ENCODE results near the gene NOS1AP.

Gene NOS1AP

GRCh38 chr1:162131400-162132321 lies 62.2 kb downstream of the NOS1AP start:
- no peaks in the 10 kb centered on the region for H3K79me2 ChIP-seq (ENCODE audit: insufficient read depth, low read length)
- H3K4me2 ChIP-seq (ENCODE audit: low read depth, low read length, poor library complexity, severe bottlenecking): no peak overlapping the region
- H4K20me1 ChIP-seq (ENCODE audit: insufficient read depth, low read length, poor library complexity, severe bottlenecking): no peaks in the 10 kb centered on the region
- H3K27me3 ChIP-seq (ENCODE audit: insufficient read depth, low read length, poor library complexity, severe bottlenecking): no peaks in the 10 kb centered on the region
- H3K9ac ChIP-seq (ENCODE audit: low read depth, low read length, poor library complexity, severe bottlenecking): no peak overlapping the region
- H3F3A ChIP-seq (ENCODE audit: low read depth): no peaks in the 10 kb centered on the region
- H3K4me1 ChIP-seq (ENCODE audit: insufficient read depth, low read length, poor library complexity, severe bottlenecking): peaks cover 30% of the 10 kb centered on the region
- no peaks in the 10 kb centered on the region for H3K9me2 ChIP-seq (replicated peaks; ENCODE audit: low read depth, low read length)
- TF ChIP-seq EZH2phosphoT487 (IDR thresholded peaks at IDR 0.05; ENCODE audit: borderline replicate concordance) (no peak), CTCF (conservative IDR thresholded peaks at IDR 0.05; ENCODE audit: low read length) (no peak)
- H2AFZ ChIP-seq (ENCODE audit: low read length): no peak overlapping the region
- H3K9me3 ChIP-seq (ENCODE audit: insufficient read depth, low read depth, low read length): no peaks in the 10 kb centered on the region
- no peak overlapping the region for H3K4me3 ChIP-seq (ENCODE audit: low read length, poor library complexity, severe bottlenecking)
- H3K36me3 ChIP-seq (ENCODE audit: insufficient read depth, low read length): no peaks in the 10 kb centered on the region

GRCh38 chr1:162133566-162133965 lies 64.1 kb downstream of the NOS1AP start:
- Histone ChIP-seq H3K4me3 (ENCODE audit: low read length, poor library complexity, severe bottlenecking) (no peak overlapping the region), H3K4me2 (ENCODE audit: low read depth, low read length, poor library complexity, severe bottlenecking) (peak overlapping the region; percentile 32), H3F3A (ENCODE audit: low read depth) (no peaks in the 10 kb centered on the region), H2AFZ (ENCODE audit: low read length) (no peak overlapping the region), H3K79me2 (ENCODE audit: insufficient read depth, low read length) (0 out of 2 replicates have a peak, but pooled peaks cover 4% of the 10 kb centered on the region), H3K27me3 (ENCODE audit: insufficient read depth, low read length, poor library complexity, severe bottlenecking) (no peaks in the 10 kb centered on the region), H3K9me3 (ENCODE audit: insufficient read depth, low read depth, low read length) (no peaks in the 10 kb centered on the region), H4K20me1 (ENCODE audit: insufficient read depth, low read length, poor library complexity, severe bottlenecking) (no peaks in the 10 kb centered on the region), H3K36me3 (ENCODE audit: insufficient read depth, low read length) (no peaks in the 10 kb centered on the region), H3K9ac (ENCODE audit: low read depth, low read length, poor library complexity, severe bottlenecking) (no peak overlapping the region), H3K9me2 (replicated peaks; ENCODE audit: low read depth, low read length) (no peaks in the 10 kb centered on the region), H3K4me1 (ENCODE audit: insufficient read depth, low read length, poor library complexity, severe bottlenecking) (peaks cover 49% of the 10 kb centered on the region)
- TF ChIP-seq EZH2phosphoT487 (IDR thresholded peaks at IDR 0.05; ENCODE audit: borderline replicate concordance) (no peak), CTCF (conservative IDR thresholded peaks at IDR 0.05; ENCODE audit: low read length) (no peak)

GRCh38 chr1:162134646-162135045 lies 65.2 kb downstream of the NOS1AP start:
- Histone ChIP-seq H3K4me3 (ENCODE audit: low read length, poor library complexity, severe bottlenecking) (no peak overlapping the region), H3K79me2 (ENCODE audit: insufficient read depth, low read length) (0 out of 2 replicates have a peak, but pooled peaks cover 4% of the 10 kb centered on the region)

More at GRCh38 chr1:162134646-162135045, 65.2 kb downstream of the NOS1AP start:
- H3F3A ChIP-seq (ENCODE audit: low read depth): no peaks in the 10 kb centered on the region
- H2AFZ ChIP-seq (ENCODE audit: low read length): no peak overlapping the region
- H3K9ac ChIP-seq (ENCODE audit: low read depth, low read length, poor library complexity, severe bottlenecking): no peak overlapping the region
- H3K27me3 ChIP-seq (ENCODE audit: insufficient read depth, low read length, poor library complexity, severe bottlenecking): no peaks in the 10 kb centered on the region
- no peak overlapping the region for H3K4me2 ChIP-seq (ENCODE audit: low read depth, low read length, poor library complexity, severe bottlenecking)
- H3K4me1 ChIP-seq (ENCODE audit: insufficient read depth, low read length, poor library complexity, severe bottlenecking): peaks cover 60% of the 10 kb centered on the region
- no peaks in the 10 kb centered on the region for H3K9me2 ChIP-seq (replicated peaks; ENCODE audit: low read depth, low read length)
- H4K20me1 ChIP-seq (ENCODE audit: insufficient read depth, low read length, poor library complexity, severe bottlenecking): no peaks in the 10 kb centered on the region
- TF ChIP-seq EZH2phosphoT487 (IDR thresholded peaks at IDR 0.05; ENCODE audit: borderline replicate concordance) (no peak), CTCF (conservative IDR thresholded peaks at IDR 0.05; ENCODE audit: low read length) (no peak)
- no peaks in the 10 kb centered on the region for H3K9me3 ChIP-seq (ENCODE audit: insufficient read depth, low read depth, low read length)
- H3K36me3 ChIP-seq (ENCODE audit: insufficient read depth, low read length): no peaks in the 10 kb centered on the region
